Ovary (tissue), 9 donors: ENCODE results near the gene CDC6. TPM values are rescaled to one million over a fixed set of nuclear protein-coding genes. Genes with fewer than 3 reads are reported as not detected.

Experiments used
- DNase-seq, 5 donors: peaks; one replicate each; pipeline ENCODE4 v3.0.0-alpha.2; 2019 to 2020
- H3K27ac ChIP-seq, 2 donors: fragments of 200-600 bp; one replicate each; pipeline versions ENCODE4 v1.5.1 to v1.8.0; 2019 to 2022
- H3K27me3 ChIP-seq: fragments of 200-600 bp; one replicate; pipeline ENCODE4 v1.8.0; 2022
- H3K36me3 ChIP-seq: fragments of 200-600 bp; sonication (generic); one replicate; pipeline ENCODE4 v1.5.1; 2019
- H3K4me1 ChIP-seq: one replicate; pipeline ENCODE4 v1.8.1; 2013; ENCODE audit warnings: mild to moderate bottlenecking, moderate library complexity; ENCODE audit not compliant: insufficient read depth
- H3K4me3 ChIP-seq: fragments of 200-600 bp; sonication (generic); one replicate; pipeline ENCODE4 v1.5.1; 2017
- H3K9me3 ChIP-seq, 2 donors: fragments of 200-600 bp in 1 of 2; sonication (generic) in 1 of 2; one replicate each; pipeline versions ENCODE4 v1.5.1 to v1.8.1; 2013 to 2019; ENCODE audit warnings: mild to moderate bottlenecking in 1 of 2, moderate library complexity in 1 of 2
- EP300 ChIP-seq: sonication (generic); formaldehyde crosslinking; IDR thresholded peaks from one replicate; pipeline ENCODE4 v1.6.1; 2017; ENCODE audit warnings: antibody characterized with exemption
- POLR2A ChIP-seq: fragments of 450-650 bp; IDR thresholded peaks from one replicate; pipeline ENCODE4 v1.6.1; 2017; ENCODE audit warnings: antibody characterized with exemption, mild to moderate bottlenecking, moderate library complexity
- WGBS, 3 donors: extraction: QIAGEN DNeasy Blood & Tissue Kit in 1 of 3; methylation state at CpG; one replicate each; pipeline versions ENCODE4 v1.1.5 to v1.1.7; 2013 to 2017; 5-methylcytosine and 5-hydroxymethylcytosine counted together
- intact Hi-C, 4 donors: fragments of 100-400 bp; cut with DNase I; formaldehyde crosslinking; loops; one replicate each; pipeline versions ENCODE4 v1.11.0 to v1.15.1; 2022 to 2023
- polyA plus RNA-seq, 2 donors: library from polyadenylated mRNA; stranded (reverse); fragments of 200-250 nt in 1 of 2; fragments of 350-450 nt in 1 of 2; fragmentation: Illumina TruSeq in 1 of 2; extraction: RNeasy Lipid Tissue Mini Kit (QIAGEN cat#74804) in 1 of 2; gene quantifications; one replicate each; pipeline ENCODE4 v1.2.3, GENCODE V29; 2013 to 2014
- total RNA-seq, 7 donors: library from RNA; depleted of rRNA in 2 of 7; stranded (reverse); fragments of >200 nt in 2 of 7; fragmentation: NEBNext Ultra II Directional in 3 of 7; extraction: Animal tissue kit (Norgen Biotek cat#: 25700) in 3 of 7; gene quantifications; one replicate each; pipeline versions ENCODE4 v1.1.0 to v1.2.4, GENCODE V29; 2016 to 2023
- TF ChIP-seq, protein P1 (sequence below), 3 donors: fragments of 450-650 bp in 2 of 3; fragments of 200-600 bp in 1 of 3; IDR thresholded peaks; one replicate each; pipeline versions ENCODE4 v1.5.1 to v1.8.0; 2016 to 2022; ENCODE audit warnings: antibody characterized with exemption in 3 of 3, mild to moderate bottlenecking in 1 of 3
- donor health status: DM: no; HTN: no; CAD: no; lungs with moderate emphysema.
- donor health status: DM: no; HTN: no; CAD: no.
- donor health status: Bipolar disorder and iron deficiency.
- donor health status: DM: yes; HTN: yes; CAD: no.
- donor health status: DM: no; HTN: no; CAD: no.
- donor health status: DM: yes; HTN: yes; CAD: no.

CDC6 gene
- total and polyA plus RNA-seq, 9 donors, result 0.34 to 3.8 (median 0.80) TPM

DNA sequence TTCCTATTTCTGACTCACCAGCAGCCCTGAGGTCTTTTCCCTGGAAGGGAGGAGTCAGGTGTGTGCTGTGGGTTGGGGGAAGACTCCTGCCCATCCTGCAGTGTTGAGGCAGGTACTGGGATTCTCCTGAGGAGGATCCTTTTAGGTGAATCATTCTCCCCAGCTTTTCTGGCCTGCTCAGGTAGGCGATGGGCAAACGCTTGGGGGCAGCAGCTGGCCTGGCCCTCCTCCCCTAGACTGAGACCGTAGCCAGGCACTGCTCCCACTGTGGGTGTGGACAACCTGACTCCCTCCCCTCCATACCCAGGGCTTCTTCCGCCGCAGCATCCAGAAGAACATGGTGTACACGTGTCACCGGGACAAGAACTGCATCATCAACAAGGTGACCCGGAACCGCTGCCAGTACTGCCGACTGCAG is 61.8 kb downstream of the CDC6 start:
- Histone ChIP-seq H3K9me3 (no peaks in the 10 kb centered on the region), H3K36me3 (no peaks in the 10 kb centered on the region), H3K4me3 (no peak overlapping the region), H3K27ac (peak overlapping the region in 1 of 2 donors; percentile 84), H3K4me1 (peaks cover 44% of the 10 kb centered on the region), H3K27me3 (no peaks in the 10 kb centered on the region)
- TF ChIP-seq, protein P1, sequence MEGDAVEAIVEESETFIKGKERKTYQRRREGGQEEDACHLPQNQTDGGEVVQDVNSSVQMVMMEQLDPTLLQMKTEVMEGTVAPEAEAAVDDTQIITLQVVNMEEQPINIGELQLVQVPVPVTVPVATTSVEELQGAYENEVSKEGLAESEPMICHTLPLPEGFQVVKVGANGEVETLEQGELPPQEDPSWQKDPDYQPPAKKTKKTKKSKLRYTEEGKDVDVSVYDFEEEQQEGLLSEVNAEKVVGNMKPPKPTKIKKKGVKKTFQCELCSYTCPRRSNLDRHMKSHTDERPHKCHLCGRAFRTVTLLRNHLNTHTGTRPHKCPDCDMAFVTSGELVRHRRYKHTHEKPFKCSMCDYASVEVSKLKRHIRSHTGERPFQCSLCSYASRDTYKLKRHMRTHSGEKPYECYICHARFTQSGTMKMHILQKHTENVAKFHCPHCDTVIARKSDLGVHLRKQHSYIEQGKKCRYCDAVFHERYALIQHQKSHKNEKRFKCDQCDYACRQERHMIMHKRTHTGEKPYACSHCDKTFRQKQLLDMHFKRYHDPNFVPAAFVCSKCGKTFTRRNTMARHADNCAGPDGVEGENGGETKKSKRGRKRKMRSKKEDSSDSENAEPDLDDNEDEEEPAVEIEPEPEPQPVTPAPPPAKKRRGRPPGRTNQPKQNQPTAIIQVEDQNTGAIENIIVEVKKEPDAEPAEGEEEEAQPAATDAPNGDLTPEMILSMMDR (IDR thresholded peaks at IDR 0.05), result no peak
- TF ChIP-seq POLR2A (no peak), EP300 (no peak)
- 56 to 61% (median 59%) methylated on average over 10 of the region's 10 CpGs for WGBS, 3 donors
- intact Hi-C loops, result no loop called here
- DNase-seq, result no peak

DNA sequence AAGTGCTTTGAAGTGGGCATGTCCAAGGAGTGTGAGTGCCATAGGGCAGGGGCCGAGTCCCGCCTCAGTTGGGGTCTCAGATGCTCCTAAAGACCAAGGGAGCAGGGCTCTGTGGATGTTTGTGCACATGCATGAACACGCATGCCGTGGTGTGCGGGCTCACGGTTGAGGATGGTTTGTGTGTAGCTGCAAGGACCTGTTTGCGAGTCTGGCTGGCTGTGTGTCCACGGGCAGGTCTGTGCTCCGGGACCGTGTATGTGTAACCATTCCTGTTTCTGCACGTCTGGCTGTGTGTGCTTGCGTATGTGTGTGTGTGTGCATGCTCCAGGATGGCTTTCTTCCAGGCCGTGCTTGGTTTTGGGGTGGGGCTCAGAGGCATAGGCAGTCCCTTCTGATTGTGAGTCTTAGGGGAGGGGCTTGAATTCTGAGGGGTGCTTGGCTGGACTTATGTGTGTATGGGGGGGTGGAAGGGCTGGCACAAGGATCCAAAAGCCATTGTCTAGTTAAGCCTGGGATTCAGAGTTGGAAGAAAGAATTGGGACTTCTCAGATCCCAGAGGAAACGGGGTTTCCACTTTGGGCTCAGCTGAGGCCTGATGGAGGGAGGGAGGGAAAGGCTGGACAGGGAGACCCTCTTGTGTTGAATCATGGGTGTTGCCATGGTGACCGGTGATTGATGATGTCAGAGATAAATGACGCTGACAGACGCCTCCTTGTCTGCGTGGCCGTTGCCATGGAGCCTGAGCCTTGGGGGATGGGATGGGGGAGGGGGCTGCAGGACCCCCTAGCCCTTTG is 62.4 kb downstream of the CDC6 start:
- Histone ChIP-seq H3K4me1 (peaks cover 38% of the 10 kb centered on the region), H3K9me3 (no peaks in the 10 kb centered on the region), H3K4me3 (no peak overlapping the region), H3K27me3 (no peaks in the 10 kb centered on the region), H3K27ac (peak overlapping the region in 1 of 2 donors; percentile 84), H3K36me3 (no peaks in the 10 kb centered on the region)
- TF ChIP-seq EP300, result no peak
- TF ChIP-seq POLR2A, result no peak
- TF ChIP-seq, protein P1 (IDR thresholded peaks at IDR 0.05), result no peak
- intact Hi-C loops, result loop anchor here (5.0 to 10.0 kb wide), 5 partner anchors 33 to 205 kb away; no protein-coding TSS in a partner anchor
- DNase-seq, result peak in 3 of 5 donors; percentile 30 to 49 (median 40)
- WGBS, 3 donors, result 47 to 50% (median 49%) methylated on average over 19 of the region's 19 CpGs

DNA sequence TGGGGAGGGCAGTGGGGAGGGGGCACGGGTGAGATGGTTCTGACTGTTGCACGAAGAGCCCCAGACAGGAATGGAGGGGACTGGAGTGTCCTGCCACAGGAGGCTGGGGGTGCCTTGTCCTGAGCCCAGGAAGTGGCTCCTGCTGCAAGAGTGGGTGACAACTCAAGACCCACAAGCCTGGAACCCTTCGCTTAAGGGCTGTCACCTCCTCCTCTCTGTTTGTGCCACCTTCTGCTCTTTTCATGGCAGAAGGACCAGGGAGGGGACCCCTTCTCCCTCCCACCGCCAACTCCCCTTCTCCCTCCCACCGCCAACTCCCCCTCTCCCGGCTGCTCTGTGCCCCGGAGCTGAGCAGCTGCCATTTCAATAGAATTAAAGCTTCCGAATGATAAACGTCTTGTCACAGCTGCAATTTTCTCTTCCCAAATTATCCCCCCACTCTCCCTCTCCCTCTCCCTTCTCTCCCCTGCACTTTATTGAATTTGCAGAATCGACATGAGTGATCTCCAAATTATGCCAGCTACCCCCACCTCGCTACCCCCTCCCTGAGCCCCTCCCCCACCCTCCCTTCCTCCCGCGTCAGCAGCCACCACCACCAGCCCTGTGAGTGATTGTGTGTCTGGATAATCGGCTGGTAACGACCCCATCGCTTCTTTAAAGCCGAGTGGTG is 63.1 kb downstream of the CDC6 start:
- no peaks in the 10 kb centered on the region for H3K9me3 ChIP-seq
- TF ChIP-seq POLR2A, result no peak
- TF ChIP-seq, protein P1 (IDR thresholded peaks at IDR 0.05), result no peak
- no peak for TF ChIP-seq EP300
- no peak for DNase-seq
- H3K4me1 ChIP-seq, result peaks cover 36% of the 10 kb centered on the region
- H3K36me3 ChIP-seq, result no peaks in the 10 kb centered on the region
- H3K4me3 ChIP-seq, result no peak overlapping the region
- no peaks in the 10 kb centered on the region for H3K27me3 ChIP-seq
- H3K27ac ChIP-seq, result no peak overlapping the region
- intact Hi-C loops, result loop anchor here (5.0 to 10.0 kb wide), 5 partner anchors 34 to 204 kb away; no protein-coding TSS in a partner anchor
- WGBS, 3 donors, result 62 to 70% (median 64%) methylated on average over 17 of the region's 17 CpGs

DNA sequence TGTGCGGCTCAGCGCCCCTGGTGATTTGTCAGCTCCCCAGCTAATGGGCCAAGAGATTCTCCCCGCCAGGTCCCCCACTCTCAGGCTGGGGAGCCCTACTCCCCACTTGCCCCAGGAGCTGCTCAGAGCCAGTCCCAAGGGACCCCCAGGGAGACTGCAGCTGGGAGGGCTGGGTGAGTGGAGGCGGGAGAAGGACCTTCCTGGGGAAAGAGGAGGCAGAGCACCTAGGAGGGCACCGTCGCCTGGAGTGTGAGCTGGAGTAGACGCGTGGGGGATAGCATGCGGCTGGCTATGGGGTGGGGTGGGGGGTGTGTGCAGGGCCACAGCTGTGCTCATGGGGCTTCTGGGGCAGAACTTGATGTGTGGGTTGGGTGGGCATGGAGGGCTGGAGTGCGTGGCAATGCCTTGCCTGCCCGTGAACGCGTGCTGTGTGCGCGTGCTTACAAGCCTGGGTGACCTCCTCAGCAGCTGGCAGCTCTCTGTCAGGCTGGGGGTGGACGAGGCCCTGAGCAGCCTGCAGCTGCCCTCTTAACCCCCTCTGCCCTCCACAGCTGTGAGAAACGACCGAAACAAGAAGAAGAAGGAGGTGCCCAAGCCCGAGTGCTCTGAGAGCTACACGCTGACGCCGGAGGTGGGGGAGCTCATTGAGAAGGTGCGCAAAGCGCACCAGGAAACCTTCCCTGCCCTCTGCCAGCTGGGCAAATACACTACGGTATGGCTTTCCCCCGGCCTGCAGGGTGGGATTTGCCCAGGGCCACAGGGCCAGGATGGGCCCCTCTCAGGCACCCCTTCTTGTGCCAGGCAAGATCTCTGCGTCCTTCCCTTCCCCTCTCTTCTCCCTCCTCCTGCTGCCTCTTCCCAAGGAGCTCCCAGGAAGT is 63.9 kb downstream of the CDC6 start:
- no peak for TF ChIP-seq EP300
- TF ChIP-seq, protein P1 (IDR thresholded peaks at IDR 0.05), result no peak
- TF ChIP-seq POLR2A, result no peak
- H3K4me3 ChIP-seq, result no peak overlapping the region
- H3K36me3 ChIP-seq, result no peaks in the 10 kb centered on the region
- WGBS, 3 donors, result 70 to 78% (median 76%) methylated on average over 27 of the region's 27 CpGs
- H3K27ac ChIP-seq, result no peak overlapping the region
- H3K27me3 ChIP-seq, result no peaks in the 10 kb centered on the region
- intact Hi-C loops, result loop anchor here (2.0 to 10.0 kb wide), 7 partner anchors 34 to 203 kb away; partner anchors contain the start of gene RARA (in 1 of the 4)
- peak in 1 of 5 donors; percentile 28 for DNase-seq
- no peaks in the 10 kb centered on the region for H3K9me3 ChIP-seq
- peaks cover 35% of the 10 kb centered on the region for H3K4me1 ChIP-seq
